PC-3 (cell line): ENCODE data around the gene SRRT.

Source experiments
- EZH2 ChIP-seq: fragments of 300-600 bp; sonication (generic); IDR thresholded peaks from one replicate; pipeline ENCODE4 v1.6.1; 2017; ENCODE audit warnings: antibody characterized with exemption, mild to moderate bottlenecking, low read length; ENCODE audit not compliant: unreplicated experiment
- EZH2phosphoT487 ChIP-seq: fragments of 300-600 bp; sonication (generic); IDR thresholded peaks from 2 replicates; pipeline ENCODE4 v1.6.1; 2018; ENCODE audit warnings: mild to moderate bottlenecking, antibody characterized with exemption, low read length, borderline replicate concordance
- TF ChIP-seq, protein P1 (sequence below): fragments of 300-600 bp; sonication (generic); conservative IDR thresholded peaks from 2 replicates; pipeline ENCODE4 v1.5.1; 2017; ENCODE audit warnings: antibody characterized with exemption, low read depth, mild to moderate bottlenecking, low read length

DNA sequence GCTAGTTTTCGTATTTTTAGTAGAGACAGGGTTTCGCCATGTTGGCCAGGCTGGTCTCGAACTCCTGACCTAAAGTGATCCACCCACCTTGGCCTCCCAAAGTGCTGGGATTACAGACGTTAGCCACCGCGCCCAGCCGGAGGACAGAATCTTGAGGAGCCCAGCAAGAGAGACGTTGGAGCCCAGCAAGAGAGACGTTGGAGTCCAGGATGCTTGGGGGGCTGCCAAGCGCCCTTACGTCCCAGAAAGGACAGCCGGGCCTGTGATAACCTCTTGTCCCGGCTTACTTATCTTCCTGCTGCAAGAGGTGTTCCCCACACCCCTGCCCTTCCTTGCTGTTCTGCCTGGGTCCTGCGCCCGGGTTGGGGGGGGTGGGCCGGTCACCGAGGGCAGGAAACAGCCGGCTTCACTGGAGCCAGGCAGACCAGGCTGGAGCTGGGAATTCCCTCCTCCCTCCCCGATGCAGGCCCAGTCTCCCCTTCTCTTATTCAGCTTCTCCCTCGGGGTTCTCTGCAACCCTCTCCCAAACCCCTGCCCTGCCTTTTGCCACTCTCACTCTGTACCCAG is 45.7 kb upstream of the SRRT start:
- TF ChIP-seq, protein P1, sequence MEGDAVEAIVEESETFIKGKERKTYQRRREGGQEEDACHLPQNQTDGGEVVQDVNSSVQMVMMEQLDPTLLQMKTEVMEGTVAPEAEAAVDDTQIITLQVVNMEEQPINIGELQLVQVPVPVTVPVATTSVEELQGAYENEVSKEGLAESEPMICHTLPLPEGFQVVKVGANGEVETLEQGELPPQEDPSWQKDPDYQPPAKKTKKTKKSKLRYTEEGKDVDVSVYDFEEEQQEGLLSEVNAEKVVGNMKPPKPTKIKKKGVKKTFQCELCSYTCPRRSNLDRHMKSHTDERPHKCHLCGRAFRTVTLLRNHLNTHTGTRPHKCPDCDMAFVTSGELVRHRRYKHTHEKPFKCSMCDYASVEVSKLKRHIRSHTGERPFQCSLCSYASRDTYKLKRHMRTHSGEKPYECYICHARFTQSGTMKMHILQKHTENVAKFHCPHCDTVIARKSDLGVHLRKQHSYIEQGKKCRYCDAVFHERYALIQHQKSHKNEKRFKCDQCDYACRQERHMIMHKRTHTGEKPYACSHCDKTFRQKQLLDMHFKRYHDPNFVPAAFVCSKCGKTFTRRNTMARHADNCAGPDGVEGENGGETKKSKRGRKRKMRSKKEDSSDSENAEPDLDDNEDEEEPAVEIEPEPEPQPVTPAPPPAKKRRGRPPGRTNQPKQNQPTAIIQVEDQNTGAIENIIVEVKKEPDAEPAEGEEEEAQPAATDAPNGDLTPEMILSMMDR, result no peak
- TF ChIP-seq EZH2phosphoT487 (no peak), EZH2 (no peak)
